HG02981 (cell line): ENCODE results near the gene RTCB.

Source experiments
- ATAC-seq: cut with Tn5 transposase; IDR thresholded peaks from one replicate; pipeline ENCODE4 v1.9.1; 2021; ENCODE audit warnings: mild to moderate bottlenecking, moderate library complexity; ENCODE audit not compliant: unreplicated experiment

The RTCB gene

GRCh38 chr22:32340411-32340810, 71.6 kb downstream of the RTCB start:
- no peak for ATAC-seq

- ATAC-seq = no peak
Measured at GRCh38 chr22:32339190-32340012, 72.6 kb downstream of the RTCB start.

GRCh38 chr22:32338757-32339156, 73.3 kb downstream of the RTCB start:
- no peak for ATAC-seq
